K562 (cell line): ENCODE results near the gene DCUN1D4. TPM values are rescaled to one million over a fixed set of nuclear protein-coding genes. Genes with fewer than 3 reads are reported as not detected.

Experiments
- CCNT2 ChIP-seq: IDR thresholded peaks from 2 replicates; pipeline ENCODE4 v1.6.1; 2011; ENCODE audit warnings: borderline replicate concordance, low read depth, mild to moderate bottlenecking, moderate library complexity, mixed read lengths, low read length; ENCODE audit not compliant: insufficient read length; ENCODE audit errors: extremely low read depth
- CGGBP1 ChIP-seq: fragments of 250-450 bp; sonication (Bioruptor Pico); IDR thresholded peaks from 2 replicates; pipeline ENCODE4 v1.9.0; 2021; ENCODE audit warnings: mild to moderate bottlenecking
- COPS2 ChIP-seq: fragments of 450-650 bp; conservative IDR thresholded peaks from 2 replicates; pipeline ENCODE4 v1.6.1; 2016; ENCODE audit warnings: mild to moderate bottlenecking, moderate library complexity
- ESRRB ChIP-seq: fragments of 250-450 bp; sonication (Bioruptor Pico); IDR thresholded peaks from 2 replicates; pipeline ENCODE4 v1.5.0; 2020; ENCODE audit warnings: mild to moderate bottlenecking, moderate library complexity, borderline replicate concordance
- HNRNPH1 ChIP-seq: fragments of 200-400 bp; formaldehyde crosslinking; optimal IDR thresholded peaks from 2 replicates; pipeline ENCODE3; 2017; ENCODE audit warnings: low read depth, mild to moderate bottlenecking, low read length, moderate library complexity
- ID3 ChIP-seq, 2 experiments: fragments of 250-450 bp in 1 of 2; fragments of 450-650 bp in 1 of 2; sonication (Bioruptor Pico) in 1 of 2; IDR thresholded peaks; 2 replicates each; pipeline versions ENCODE4 v1.6.1 to v1.8.0; 2016 to 2021; ENCODE audit warnings: mild to moderate bottlenecking in 2 of 2, moderate library complexity in 2 of 2, missing compliant biosample characterization in 1 of 2, missing genetic modification characterization in 1 of 2
- MEIS2 ChIP-seq: fragments of 450-650 bp; IDR thresholded peaks from 2 replicates; pipeline ENCODE4 v1.6.1; 2014; ENCODE audit warnings: mild to moderate bottlenecking; ENCODE audit not compliant: partially characterized antibody
- NBN ChIP-seq: fragments of 450-650 bp; IDR thresholded peaks from 2 replicates; pipeline ENCODE4 v1.6.1; 2016; ENCODE audit warnings: low read depth, mild to moderate bottlenecking
- PHB ChIP-seq: fragments of 250-450 bp; sonication (Bioruptor Pico); IDR thresholded peaks from 2 replicates; pipeline ENCODE4 v1.5.0; 2021
- RAD51 ChIP-seq: fragments of 450-650 bp; IDR thresholded peaks from 2 replicates; pipeline ENCODE4 v1.7.1; 2016; ENCODE audit warnings: low read depth, mild to moderate bottlenecking, borderline replicate concordance
- THRA ChIP-seq: fragments of 450-650 bp; IDR thresholded peaks from 2 replicates; pipeline ENCODE4 v1.6.1; 2017; ENCODE audit warnings: mild to moderate bottlenecking, moderate library complexity
- ZNF354B ChIP-seq: fragments of 250-450 bp; sonication (Bioruptor Pico); IDR thresholded peaks from 2 replicates; pipeline ENCODE4 v1.4.0; 2020
- ZNF41 ChIP-seq: fragments of 250-450 bp; sonication (Bioruptor Pico); conservative IDR thresholded peaks from 2 replicates; pipeline ENCODE4 v1.4.0; 2020; ENCODE audit warnings: mild to moderate bottlenecking
- ZNF507 ChIP-seq: conservative IDR thresholded peaks from 2 replicates; pipeline ENCODE4 v1.6.1; 2017; ENCODE audit warnings: missing genetic modification characterization, missing compliant biosample characterization
- ZNF551 ChIP-seq: fragments of 250-450 bp; sonication (Bioruptor Pico); IDR thresholded peaks from 2 replicates; pipeline ENCODE4 v1.5.0; 2021; ENCODE audit warnings: mild to moderate bottlenecking, moderate library complexity
- ZNF77 ChIP-seq: fragments of 250-450 bp; sonication (Bioruptor Pico); IDR thresholded peaks from 2 replicates; pipeline ENCODE4 v1.5.0; 2020
- polyA plus RNA-seq, 8 experiments: library from polyadenylated mRNA; depleted of rRNA in 4 of 8; stranded (reverse) in 5 of 8; unstranded in 3 of 8; fragments of >200 nt; fragmentation: Nextera tagmentation in 2 of 8; fragmentation: Illumina TruSeq in 1 of 8; extraction: Ambion mirVana in 2 of 8; extraction: Trizol in 1 of 8; gene quantifications; 2 replicates each; pipeline versions ENCODE4 v1.2.1 to v1.2.3, GENCODE V29; 2011 to 2014; ENCODE audit warnings: inconsistent platforms in 1 of 8, missing spikeins in 1 of 8
- total RNA-seq, 7 experiments: library from RNA; depleted of rRNA in 6 of 7; stranded (reverse); fragments of >200 nt in 6 of 7; fragmentation: Illumina TruSeq in 2 of 7; extraction: Trizol in 2 of 7; gene quantifications; 2 replicates each; pipeline versions ENCODE4 v1.2.1 to v1.2.3, GENCODE V29; 2011 to 2021; ENCODE audit warnings: low replicate concordance in 1 of 7

Gene DCUN1D4
- total and polyA plus RNA-seq, 9 of the 15 experiments (the other 6 are each of a cell fraction or from before 2014, with no cell fraction given) = 15.1 to 73.5 (median 23.0) TPM

GRCh38 chr4:51842554-51843308 lies at the start of gene DCUN1D4 (continued):
- no peak for TF ChIP-seq MEIS2
- no peak for TF ChIP-seq CGGBP1 (CRISPR knock-in tag)
- TF ChIP-seq ZNF354B (CRISPR knock-in tag) = no peak
- TF ChIP-seq CCNT2 = peak; percentile 53
- no peak for TF ChIP-seq ESRRB (CRISPR knock-in tag)
- TF ChIP-seq HNRNPH1 = no peak
- TF ChIP-seq PHB (CRISPR knock-in tag) = no peak
- TF ChIP-seq ZNF507 (tag) = no peak
- TF ChIP-seq RAD51 = no peak
- no peak for TF ChIP-seq ZNF77
- no peak for TF ChIP-seq NBN
- no peak for TF ChIP-seq THRA
- no peak for TF ChIP-seq ZNF551
- no peak for TF ChIP-seq ZNF41
- no peak for TF ChIP-seq COPS2
- TF ChIP-seq ID3 (CRISPR knock-in tag; IDR thresholded peaks at IDR 0.05) = no peak
- TF ChIP-seq ID3 (tag; IDR thresholded peaks at IDR 0.05) = no peak
